Pulmonary artery endothelial cell (primary cell): ENCODE data around the gene CAMKK1. TPM values are rescaled to one million over a fixed set of nuclear protein-coding genes. Genes with fewer than 3 reads are reported as not detected.

Source experiments
- DNase-seq: peaks from one replicate; pipeline ENCODE4 v3.0.0-alpha.2; 2011; ENCODE audit warnings: low read depth, low spot score
- total RNA-seq: library from RNA; depleted of rRNA; stranded (reverse); fragments of >200 nt; gene quantifications from 2 replicates; pipeline ENCODE4 v1.2.3, GENCODE V29; 2014

The CAMKK1 gene
- total RNA-seq = 3.4 and 3.8 TPM in 2 replicates

DNA sequence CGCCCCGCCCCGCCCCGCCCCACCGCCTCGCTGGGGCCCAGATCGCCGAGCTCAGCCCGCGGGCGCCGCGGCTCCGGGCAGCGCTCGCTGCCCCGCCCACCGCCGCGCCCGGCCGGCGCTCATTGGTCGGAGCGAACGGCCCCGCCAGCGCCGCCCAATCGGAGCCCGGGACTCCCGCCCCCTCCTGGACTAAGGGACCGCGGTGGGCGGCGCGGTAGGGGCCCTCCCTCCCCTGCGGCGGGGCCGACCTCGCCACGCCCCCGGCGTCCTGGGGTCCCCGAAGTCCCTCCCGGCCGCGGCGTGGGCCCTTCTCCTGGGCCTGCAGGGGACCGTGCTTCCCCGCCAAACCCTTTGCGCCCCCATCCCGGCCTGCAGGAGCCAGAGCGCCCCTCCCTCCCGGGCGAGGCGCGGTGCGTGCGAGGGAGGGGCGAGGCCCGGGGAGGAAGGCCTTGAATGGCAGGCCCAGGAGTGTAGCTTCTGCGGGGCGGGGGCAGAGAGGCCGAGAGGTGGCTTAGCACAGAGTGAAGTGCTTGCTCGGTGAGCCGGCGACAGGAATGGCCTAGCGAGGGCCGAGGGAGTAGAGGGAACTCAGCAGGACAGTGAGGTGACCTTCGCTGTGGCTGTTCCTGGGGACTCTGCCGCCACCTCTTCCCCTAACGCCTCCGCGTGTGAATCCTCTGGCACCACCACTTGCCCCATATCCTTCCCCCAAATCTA lies at the start of gene CAMKK1:
Gene CAMKK1, minus strand, starts transcription at position 51 of the 717 bp plus-strand sequence. CDS start 7,366 bp downstream, outside the sequence.
- no peak for DNase-seq

DNA sequence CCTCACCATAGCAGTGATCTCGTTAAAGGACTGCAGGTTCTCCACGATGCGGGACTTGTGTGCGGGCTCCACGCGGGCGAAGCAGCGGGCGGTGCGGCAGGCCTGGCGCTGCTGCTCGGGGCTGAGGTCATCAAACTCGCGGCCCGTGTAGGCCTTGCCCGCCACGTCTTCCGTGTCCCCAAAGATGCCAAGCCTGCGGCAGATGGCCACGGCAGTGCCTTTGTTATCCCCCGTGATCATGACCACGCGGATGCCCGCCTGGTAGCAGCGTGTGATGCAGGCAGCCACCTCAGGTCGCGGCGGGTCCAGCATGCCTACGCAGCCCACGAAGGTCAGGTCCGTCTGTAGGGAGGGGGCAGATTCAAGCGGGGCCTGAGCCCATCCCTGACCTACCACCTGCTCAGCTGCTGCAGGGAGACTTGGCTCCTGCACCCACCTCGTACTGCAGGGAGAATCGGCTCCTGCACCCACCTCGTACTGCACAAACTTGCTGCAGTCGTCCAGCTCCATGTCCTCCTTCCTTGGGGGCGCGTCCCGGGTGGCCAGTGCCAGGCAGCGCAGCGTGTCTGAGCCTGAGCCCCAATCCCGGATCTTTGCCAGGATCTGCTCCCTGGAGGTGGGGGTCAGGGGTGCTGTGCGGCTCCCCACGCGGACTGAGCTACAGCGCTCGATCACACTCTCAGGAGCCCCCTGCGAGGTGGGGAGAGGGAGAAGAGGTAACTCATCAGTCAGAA lies 48.3 kb upstream of the CAMKK1 start:
- DNase-seq = no peak

DNA sequence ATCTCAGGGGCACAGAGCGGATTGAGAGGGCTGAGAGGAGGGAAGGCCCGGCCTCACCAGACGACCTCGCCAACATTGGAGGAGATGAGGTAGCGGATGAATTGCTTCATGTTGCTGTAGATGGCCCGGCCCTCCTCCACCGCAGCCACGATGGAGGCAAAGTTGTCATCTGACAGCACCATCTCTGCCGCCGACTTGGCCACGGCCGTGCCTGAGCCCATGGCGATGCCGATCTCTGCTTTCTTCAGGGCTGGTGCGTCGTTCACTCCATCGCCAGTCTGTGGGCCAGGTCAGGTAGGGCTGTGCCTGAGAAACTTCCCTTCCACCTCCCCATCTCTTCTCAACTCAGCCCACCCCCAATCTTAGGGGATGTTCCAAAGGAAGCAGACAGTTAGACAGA lies 44.5 kb upstream of the CAMKK1 start:
- DNase-seq = no peak

DNA sequence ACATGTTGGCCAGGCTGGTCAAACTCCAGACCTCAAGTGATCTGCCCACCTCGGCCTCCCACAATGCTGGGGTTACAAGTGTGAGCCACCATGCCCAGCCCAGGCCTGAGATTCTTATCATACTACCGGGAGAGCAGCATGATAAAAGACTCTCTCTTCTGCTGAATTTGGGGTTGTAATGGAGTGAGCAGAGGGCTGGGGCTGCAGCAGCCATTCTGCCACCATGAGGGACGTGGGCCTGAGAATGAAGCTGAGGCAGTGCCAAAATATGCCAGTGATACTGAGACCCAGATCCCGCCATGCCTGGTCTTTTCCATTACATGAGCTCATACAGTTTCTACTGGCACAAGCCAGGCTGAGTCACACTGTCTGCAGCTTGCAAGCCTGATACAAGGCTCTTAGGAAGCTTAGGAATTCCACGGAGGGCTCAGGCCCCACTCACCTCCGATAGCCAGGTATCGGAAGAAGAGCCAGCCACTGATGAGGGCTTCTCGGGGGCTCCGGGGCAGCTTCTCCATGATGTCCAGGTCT lies 43.0 kb upstream of the CAMKK1 start:
- DNase-seq = no peak

- DNase-seq = peak; percentile 56
These were observed 42.3 kb upstream of the CAMKK1 start for GRCh38 chr17:3935140-3935542.

- DNase-seq = no peak
These were observed 36.9 kb upstream of the CAMKK1 start for GRCh38 chr17:3929764-3930163.

DNA sequence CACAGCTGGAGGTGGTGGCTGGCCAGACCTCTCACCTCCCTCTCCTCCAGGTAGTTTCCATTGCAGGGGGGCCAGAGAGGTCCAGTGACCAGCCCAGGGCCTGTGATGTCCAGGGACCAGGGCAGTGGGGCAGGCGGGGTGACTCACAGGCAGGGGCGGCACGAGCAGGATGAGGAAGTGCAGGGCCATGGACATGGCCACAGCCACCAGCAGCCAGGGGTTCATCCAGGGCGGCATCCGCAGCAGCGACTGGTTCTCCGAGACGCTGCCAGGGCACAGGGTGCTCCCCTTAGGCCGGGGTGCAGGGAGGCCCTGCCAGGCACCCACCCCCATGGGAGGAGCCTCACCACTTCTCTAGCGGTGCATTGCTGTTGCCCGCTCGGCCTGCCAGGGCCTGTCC lies 36.3 kb upstream of the CAMKK1 start:
- no peak for DNase-seq

GRCh38 chr17:3928406-3928805 lies 35.6 kb upstream of the CAMKK1 start:
- DNase-seq = no peak

DNA sequence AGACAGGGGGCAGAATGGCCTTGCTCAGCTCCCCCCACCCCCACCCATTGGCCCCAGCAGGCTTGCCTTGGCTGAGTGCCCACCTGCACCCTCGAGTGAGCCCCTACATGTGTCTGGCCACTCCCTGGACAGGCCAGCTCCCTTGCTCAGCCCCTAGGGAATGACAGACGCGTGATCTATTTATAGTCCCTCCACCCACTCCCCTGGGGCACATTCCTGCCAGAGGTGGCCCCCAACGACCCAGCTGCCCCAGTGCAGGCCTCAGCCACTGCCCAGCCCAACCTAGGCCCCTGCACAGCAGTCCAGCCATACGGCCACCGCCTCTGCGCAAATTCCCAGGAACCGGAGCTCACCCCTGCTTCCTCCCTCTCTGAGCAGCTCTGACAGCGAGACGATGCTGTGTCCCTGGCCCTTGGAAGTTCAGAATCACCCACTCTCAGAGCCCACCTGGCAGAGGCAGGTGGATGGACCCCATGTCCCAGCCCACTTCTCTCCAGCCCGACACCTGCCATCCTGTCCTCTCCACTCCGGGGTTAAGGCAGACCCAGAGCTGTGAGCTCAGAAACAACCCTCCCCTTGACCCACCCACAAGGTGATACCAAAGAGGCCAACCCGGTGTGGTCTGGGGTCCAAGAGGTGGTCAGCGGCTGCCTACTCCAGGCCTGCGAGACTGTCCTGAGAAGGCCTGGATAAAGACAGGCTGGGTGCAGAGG lies 34.9 kb upstream of the CAMKK1 start:
- DNase-seq = no peak

DNA sequence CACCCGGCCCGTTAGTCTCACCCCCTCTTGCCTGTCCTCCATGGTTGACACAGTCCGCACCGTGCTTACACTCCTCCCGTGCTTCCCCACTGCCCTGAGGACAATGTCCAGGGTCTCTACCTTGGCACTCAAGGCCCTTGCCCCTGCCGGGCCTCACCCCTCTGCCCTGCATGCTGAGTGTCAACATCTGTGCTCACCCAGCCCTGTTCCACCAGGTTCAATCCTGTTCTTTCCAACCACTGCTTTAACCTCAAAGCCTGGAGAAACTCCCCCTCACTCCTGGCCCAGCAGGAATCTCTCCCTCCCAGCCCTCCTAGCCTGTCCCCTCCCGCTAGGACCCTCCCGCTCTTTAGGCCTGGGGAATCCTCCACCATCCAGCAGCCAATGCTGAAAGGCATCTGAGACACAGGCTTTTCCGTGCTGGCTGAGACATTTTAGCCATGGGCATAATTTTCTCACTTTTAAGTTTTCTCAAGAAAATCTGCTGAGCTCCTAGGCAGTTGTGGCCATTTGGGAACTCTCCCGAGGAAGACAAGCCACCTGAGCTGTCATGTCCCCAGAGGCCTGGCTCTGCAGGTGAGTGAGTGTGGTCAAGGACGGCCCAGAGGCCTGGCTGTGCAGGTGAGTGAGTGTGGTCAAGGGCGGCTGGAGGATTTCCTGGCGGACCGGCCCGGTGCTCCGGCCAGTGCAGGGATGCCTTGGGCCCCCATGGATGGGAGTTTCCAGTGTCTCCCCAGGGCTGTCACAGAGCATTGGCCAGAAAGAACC lies 34.2 kb upstream of the CAMKK1 start:
- no peak for DNase-seq

- no peak for DNase-seq
These were observed 33.0 kb upstream of the CAMKK1 start for GRCh38 chr17:3925684-3926485.

DNA sequence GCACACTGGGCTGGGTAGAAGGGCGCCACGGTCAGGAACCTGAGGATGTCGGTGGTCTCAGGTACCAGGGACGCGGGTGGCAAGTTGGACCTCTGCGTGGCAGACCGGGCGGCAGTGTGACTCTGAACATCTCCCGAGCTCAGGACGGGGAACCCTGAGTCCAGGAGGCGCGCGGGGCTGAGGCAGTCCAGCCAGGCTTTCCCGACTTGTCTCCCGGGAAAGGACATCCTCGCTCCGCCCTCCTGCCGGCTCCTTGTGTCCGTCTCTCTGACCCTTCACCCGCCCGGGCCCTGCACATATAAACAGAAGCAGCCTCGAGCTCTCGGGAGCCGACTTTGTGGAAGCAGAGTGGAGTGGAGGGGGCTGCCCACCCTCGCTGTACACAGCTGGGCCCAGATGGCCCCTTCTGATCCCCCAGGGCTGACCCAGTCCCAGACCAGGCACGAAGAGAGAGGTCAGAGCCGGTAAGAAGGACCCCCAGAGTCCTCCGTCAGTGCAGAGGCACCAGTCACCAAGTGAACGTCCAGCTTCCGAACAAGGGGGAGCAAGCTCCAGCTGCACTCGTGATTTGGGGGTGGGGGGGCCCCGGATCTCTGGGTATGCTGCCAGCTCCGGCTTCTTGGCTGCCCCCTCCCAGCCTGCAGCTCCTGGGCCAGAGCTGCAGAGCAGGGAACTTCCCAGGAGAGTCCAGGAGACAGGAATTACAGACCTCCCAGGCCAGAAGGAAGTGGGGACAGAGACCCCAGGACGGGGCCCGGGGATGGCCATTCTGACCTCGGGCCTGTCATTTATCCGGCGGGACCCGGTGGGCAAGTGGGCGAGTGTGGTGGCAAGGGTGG lies 31.9 kb upstream of the CAMKK1 start:
- no peak for DNase-seq

DNA sequence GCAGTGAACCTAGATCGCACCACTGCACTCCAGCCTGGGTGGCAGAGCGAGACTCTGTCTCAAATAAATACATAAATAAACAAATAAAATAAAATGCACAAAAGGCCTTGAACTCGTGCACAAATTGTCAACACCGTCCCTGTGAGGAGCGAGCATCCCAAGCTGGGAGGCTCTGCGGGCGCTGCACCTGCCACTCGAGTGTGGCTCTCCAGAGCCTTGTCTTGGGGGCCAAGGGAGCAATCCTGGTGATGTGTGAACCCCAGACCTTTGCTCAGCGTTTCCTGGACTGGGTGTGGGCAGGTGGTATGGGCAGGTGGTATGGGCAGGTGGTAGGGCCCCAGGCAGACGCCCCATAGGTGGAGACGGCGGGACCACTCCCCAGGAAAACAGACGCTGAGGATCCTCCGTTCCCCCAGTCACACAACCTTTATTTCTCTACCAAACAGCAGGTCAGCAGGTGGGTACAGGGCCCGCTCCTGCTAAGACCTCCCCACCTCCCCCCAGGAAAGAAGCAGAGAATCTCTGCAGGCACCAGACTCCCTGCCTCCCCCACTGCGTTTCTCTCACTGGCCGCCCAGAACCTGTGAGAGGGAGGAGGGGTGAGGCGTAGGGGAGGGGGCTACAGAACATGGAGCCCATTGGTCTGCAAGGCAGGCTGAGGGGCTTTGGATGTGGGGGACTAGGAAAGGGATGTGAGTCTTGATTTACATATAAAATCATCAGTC lies 30.8 kb upstream of the CAMKK1 start:
- DNase-seq = no peak

GRCh38 chr17:3922765-3923164 lies 29.9 kb upstream of the CAMKK1 start:
- DNase-seq = no peak

GRCh38 chr17:3921502-3922319 lies 28.9 kb upstream of the CAMKK1 start:
- DNase-seq = no peak

GRCh38 chr17:3921006-3921405 lies 28.2 kb upstream of the CAMKK1 start:
- no peak for DNase-seq

DNA sequence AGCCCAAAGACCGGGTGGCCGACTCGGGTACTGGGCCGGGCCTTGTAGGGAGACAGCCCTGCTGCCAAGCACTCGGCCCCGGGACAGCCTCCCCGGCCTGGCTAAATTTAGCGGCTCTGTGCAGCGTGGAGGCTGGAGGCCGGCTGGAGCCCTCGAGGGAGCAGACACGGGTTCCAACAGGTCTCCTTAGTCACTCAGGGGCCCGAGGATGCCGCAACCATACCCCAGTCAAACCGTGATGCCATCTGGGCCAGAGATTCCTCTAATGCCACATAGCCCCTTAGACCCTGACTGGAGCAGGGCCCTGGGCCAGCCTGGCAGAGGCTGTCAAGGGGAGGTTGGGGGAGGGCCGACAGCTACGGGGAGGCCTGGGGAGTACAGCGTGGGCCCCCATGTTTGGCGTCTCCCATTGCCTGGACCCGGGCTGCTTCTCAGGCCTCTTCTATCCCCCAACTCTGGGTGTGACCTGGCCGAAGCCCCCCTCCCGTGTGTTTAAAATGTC lies 26.3 kb upstream of the CAMKK1 start:
- DNase-seq = no peak
